RWPE2 (cell line): Measurements from ENCODE around the gene YARS1.

Source experiments
- ATAC-seq: fragments of 200-7000 bp; cut with Tn5 transposase; 3 replicates; pipeline ENCODE4 v1.9.1; 2021; ENCODE audit warnings: low read depth
- DNase-seq: peaks from one replicate; pipeline ENCODE4 v3.0.0-alpha.2; 2020; ENCODE audit warnings: low spot score
- H3K27ac ChIP-seq: fragments of 450-650 bp; 2 replicates; pipeline ENCODE4 v1.5.1; 2017; ENCODE audit warnings: mild to moderate bottlenecking; ENCODE audit not compliant: poor library complexity, severe bottlenecking
- H3K27me3 ChIP-seq: fragments of 250-450 bp; sonication (Bioruptor Pico); 2 replicates; pipeline ENCODE4 v1.5.1; 2021; ENCODE audit warnings: mild to moderate bottlenecking, moderate library complexity; ENCODE audit not compliant: insufficient read depth, poor library complexity, severe bottlenecking
- H3K36me3 ChIP-seq: fragments of 250-450 bp; sonication (Bioruptor Pico); 2 replicates; pipeline ENCODE4 v1.5.1; 2020; ENCODE audit warnings: low read depth, mild to moderate bottlenecking, moderate library complexity
- H3K4me1 ChIP-seq: fragments of 250-450 bp; sonication (Bioruptor Pico); 2 replicates; pipeline ENCODE4 v1.5.1; 2021; ENCODE audit warnings: mild to moderate bottlenecking, moderate library complexity; ENCODE audit not compliant: insufficient read depth, poor library complexity, severe bottlenecking
- H3K4me3 ChIP-seq: fragments of 250-450 bp; sonication (Bioruptor Pico); 2 replicates; pipeline ENCODE4 v1.5.1; 2021; ENCODE audit warnings: mild to moderate bottlenecking, moderate library complexity; ENCODE audit not compliant: severe bottlenecking
- H3K9me3 ChIP-seq: fragments of 250-450 bp; sonication (Bioruptor Pico); 2 replicates; pipeline ENCODE4 v1.5.1; 2021; ENCODE audit warnings: mild to moderate bottlenecking, moderate library complexity; ENCODE audit not compliant: severe bottlenecking
- TF ChIP-seq, protein P1 (sequence below): fragments of 450-650 bp; IDR thresholded peaks from one replicate; pipeline ENCODE4 v1.5.1; 2017; ENCODE audit warnings: mild to moderate bottlenecking, moderate library complexity; ENCODE audit not compliant: poor library complexity, severe bottlenecking

Gene YARS1

DNA sequence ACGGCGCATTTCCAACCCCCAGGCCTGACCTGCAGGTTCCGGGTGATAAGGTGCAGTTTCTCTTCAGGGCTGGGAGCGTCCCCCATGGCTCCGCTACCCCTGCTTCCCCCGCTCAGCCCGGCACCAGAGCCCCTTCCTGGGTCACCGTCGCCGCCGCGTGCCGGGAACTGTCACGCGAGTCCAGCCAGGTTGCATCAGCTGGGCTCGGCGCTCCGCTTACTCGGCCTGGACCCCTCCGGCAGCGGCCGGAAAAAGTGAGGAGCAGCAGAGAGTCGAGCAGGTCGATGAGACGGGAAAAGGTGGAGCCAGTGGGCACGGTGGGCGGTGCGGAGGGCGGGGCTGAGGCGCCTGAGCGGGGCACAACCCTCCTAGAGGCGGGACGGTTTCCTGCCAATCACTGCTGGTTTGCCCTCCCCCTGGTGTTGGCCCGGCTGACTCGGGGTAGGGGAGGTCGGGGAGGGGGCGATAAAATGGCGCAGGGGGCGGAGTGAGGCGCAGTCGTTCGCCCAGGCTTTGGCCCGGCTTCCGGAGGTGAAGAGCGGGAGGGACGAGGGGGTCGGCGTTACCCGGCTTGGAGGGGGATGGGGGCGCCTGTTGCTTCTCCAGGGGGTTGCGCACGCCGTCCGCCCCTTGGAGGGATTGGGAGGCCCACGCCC lies at the start of gene YARS1, which contains the start of gene S100PBP:
YARS1 (minus strand) TSS at position 200 of the 656 bp plus-strand sequence; CDS start at position 86, 114 bp downstream.
S100PBP (plus strand) TSS at position 495 of the 656 bp plus-strand sequence. CDS start 8,447 bp downstream, outside the sequence.
- DNase-seq: peak; percentile 98
- peak; percentile 91 for ATAC-seq
- no peaks in the 10 kb centered on the region for H3K27me3 ChIP-seq
- H3K4me1 ChIP-seq: peaks cover 12% of the 10 kb centered on the region
- peak within 1 kb of the TSS; percentile 84 for H3K27ac ChIP-seq
- TF ChIP-seq, protein P1, sequence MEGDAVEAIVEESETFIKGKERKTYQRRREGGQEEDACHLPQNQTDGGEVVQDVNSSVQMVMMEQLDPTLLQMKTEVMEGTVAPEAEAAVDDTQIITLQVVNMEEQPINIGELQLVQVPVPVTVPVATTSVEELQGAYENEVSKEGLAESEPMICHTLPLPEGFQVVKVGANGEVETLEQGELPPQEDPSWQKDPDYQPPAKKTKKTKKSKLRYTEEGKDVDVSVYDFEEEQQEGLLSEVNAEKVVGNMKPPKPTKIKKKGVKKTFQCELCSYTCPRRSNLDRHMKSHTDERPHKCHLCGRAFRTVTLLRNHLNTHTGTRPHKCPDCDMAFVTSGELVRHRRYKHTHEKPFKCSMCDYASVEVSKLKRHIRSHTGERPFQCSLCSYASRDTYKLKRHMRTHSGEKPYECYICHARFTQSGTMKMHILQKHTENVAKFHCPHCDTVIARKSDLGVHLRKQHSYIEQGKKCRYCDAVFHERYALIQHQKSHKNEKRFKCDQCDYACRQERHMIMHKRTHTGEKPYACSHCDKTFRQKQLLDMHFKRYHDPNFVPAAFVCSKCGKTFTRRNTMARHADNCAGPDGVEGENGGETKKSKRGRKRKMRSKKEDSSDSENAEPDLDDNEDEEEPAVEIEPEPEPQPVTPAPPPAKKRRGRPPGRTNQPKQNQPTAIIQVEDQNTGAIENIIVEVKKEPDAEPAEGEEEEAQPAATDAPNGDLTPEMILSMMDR: no peak
- no peaks in the 10 kb centered on the region for H3K9me3 ChIP-seq
- H3K36me3 ChIP-seq: peaks cover 52% of the 10 kb centered on the region
- H3K4me3 ChIP-seq: peak within 1 kb of the TSS; percentile 95

DNA sequence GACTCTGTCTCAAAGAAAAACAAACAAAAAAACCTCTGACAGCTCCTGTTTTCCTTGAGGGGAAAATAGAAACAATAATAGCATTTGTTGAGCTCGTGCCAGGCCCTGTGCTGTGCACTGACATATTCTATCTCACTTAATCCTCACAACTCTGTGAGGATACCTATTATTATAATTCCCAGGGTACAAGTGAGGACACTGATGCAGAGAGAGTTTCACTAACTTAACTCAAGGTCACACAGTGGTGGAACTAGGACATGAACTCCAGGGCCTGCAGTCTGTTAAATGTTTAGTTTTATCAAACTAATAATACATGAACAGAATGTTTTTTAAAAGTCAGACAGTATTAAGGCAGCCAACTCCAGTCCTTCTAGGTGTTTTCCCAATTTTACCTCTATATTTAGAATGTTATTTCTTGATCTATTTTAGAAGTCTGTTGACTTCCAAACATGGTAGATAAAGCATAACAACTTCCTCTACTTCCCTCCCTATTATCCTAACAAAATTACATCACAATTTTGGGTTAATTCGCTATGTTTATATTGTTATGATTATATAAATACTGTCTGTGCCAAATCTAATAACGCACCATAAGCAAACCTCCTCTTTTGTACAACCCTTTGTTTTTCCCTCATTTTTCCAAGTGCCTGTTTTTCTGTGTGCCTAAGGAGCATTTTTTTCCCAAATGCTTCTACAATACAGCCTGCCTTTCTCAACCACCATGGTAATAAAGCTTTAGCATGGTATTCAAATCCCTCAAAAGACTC lies 48.7 kb upstream of the YARS1 start:
- DNase-seq (no peak), ATAC-seq (no peak)
- Histone ChIP-seq H3K36me3 (no peaks in the 10 kb centered on the region), H3K4me1 (no peaks in the 10 kb centered on the region), H3K27ac (no peak overlapping the region), H3K4me3 (no peak overlapping the region), H3K27me3 (peaks cover 5% of the 10 kb centered on the region), H3K9me3 (no peaks in the 10 kb centered on the region)
- TF ChIP-seq, protein P1: no peak

DNA sequence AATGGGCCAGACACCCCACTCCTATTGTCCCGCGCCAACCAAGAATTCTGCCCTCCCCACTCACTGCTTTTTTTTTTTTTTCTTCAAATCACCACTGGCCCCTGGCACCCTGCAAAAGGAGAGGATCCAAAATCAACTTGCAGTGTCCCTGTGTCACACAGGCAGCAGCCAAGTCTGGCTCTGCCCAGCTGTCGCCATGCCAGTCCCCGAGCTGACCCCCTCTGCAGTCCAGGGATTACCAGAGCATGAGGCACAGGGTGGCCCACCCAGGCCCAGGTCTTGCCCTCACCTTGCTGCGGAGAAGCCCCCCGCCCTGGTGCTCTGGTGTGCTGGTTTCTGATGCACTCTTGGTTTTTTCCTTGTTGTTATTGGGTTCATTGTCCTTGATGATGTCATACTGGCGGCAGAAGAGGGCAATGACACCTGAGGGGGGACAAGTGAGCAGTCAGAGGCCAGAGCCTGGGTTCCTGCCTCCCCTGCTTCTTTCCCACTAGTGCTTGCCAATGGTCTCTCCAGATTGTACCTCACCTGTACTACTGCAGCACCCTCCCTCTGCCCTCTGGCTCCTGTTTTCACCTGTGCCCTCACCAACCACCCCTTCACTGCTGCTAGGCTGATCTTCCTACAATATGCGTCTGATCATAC lies 47.3 kb upstream of the YARS1 start:
- TF ChIP-seq, protein P1: no peak
- DNase-seq (no peak), ATAC-seq (no peak)
- H3K4me3 ChIP-seq: no peak overlapping the region
- no peaks in the 10 kb centered on the region for H3K27me3 ChIP-seq
- no peaks in the 10 kb centered on the region for H3K9me3 ChIP-seq
- H3K27ac ChIP-seq: no peak overlapping the region
- H3K36me3 ChIP-seq: no peaks in the 10 kb centered on the region; the same call in 1 of the 2 replicates
- H3K4me1 ChIP-seq: no peaks in the 10 kb centered on the region

DNA sequence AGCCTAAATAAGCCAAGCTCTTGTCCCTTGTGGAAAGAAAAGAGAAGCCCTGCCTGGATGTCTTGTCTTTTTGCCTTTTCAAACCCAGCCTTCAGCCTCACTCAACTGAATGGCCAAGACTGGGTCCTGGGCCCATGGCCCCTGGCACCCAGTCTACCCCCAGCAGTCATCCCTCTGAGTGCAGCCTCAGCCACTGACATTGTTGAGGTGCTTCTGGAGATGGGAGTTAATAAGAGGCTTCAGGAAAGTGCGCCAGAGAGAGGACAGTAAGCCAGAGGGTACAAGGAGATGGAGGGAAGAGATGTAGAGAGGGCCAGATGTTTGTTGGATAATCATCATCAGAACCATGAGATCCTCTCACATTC lies 46.7 kb upstream of the YARS1 start:
- H3K36me3 ChIP-seq: no peaks in the 10 kb centered on the region; the same call in 1 of the 2 replicates

More for the DNA sequence above, 46.7 kb upstream of the YARS1 start:
- no peak for DNase-seq
- Histone ChIP-seq H3K9me3 (no peaks in the 10 kb centered on the region), H3K4me3 (no peak overlapping the region), H3K27me3 (no peaks in the 10 kb centered on the region), H3K27ac (no peak overlapping the region), H3K4me1 (no peaks in the 10 kb centered on the region)
- no peak for ATAC-seq
- TF ChIP-seq, protein P1: no peak
